IPS-15b (cell line): Measurements from ENCODE around the gene NSD2.

Experiments
- H3K27me3 ChIP-seq: one replicate; pipeline ENCODE4 v1.6.1; 2013; ENCODE audit warnings: low read length; ENCODE audit not compliant: control insufficient read depth, insufficient read depth
- H3K36me3 ChIP-seq: one replicate; pipeline ENCODE4 v1.6.1; 2013; ENCODE audit warnings: low read length; ENCODE audit not compliant: control insufficient read depth, insufficient read depth
- H3K4me1 ChIP-seq: one replicate; pipeline ENCODE4 v1.6.1; 2013; ENCODE audit warnings: mild to moderate bottlenecking, low read length; ENCODE audit not compliant: control insufficient read depth, insufficient read depth
- H3K4me3 ChIP-seq: one replicate; pipeline ENCODE4 v1.5.1; 2013; ENCODE audit warnings: low read depth, low read length
- H3K9ac ChIP-seq: one replicate; pipeline ENCODE4 v1.6.1; 2013; ENCODE audit warnings: low read depth, mild to moderate bottlenecking, low read length
- H3K9me3 ChIP-seq: one replicate; pipeline ENCODE4 v1.6.1; 2013; ENCODE audit warnings: mild to moderate bottlenecking, low read length; ENCODE audit not compliant: control insufficient read depth, insufficient read depth

The NSD2 gene

GRCh38 chr4:1969928-1970723 is 98.9 kb downstream of the NSD2 start:
- no peaks in the 10 kb centered on the region for H3K4me1 ChIP-seq
- no peak overlapping the region for H3K4me3 ChIP-seq
- no peaks in the 10 kb centered on the region for H3K27me3 ChIP-seq
- H3K36me3 ChIP-seq, result peaks cover 28% of the 10 kb centered on the region
- H3K9ac ChIP-seq, result no peak overlapping the region
- no peaks in the 10 kb centered on the region for H3K9me3 ChIP-seq

DNA sequence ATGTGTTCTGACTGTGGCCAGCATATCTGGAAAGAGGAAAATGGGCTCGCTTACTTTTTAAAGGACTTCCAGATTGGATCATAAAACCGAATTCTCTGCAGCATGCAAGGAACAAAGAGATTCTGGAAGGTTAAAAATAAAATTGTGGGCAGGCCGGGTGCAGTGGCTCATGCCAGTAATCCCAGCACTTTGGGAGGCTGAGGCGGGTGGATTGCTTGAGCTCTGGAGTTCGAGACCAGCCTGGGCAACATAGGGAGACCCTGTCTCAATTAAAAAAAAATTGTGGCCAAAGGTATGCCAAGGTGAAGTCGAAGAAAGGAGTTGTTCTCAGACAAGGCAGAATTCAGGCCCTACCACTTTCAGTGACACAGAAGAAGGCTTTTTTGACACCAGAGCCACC is 99.7 kb downstream of the NSD2 start:
- Histone ChIP-seq H3K4me1 (no peaks in the 10 kb centered on the region), H3K4me3 (no peak overlapping the region), H3K36me3 (peaks cover 36% of the 10 kb centered on the region), H3K9ac (no peak overlapping the region), H3K9me3 (no peaks in the 10 kb centered on the region), H3K27me3 (no peaks in the 10 kb centered on the region)

GRCh38 chr4:1971456-1972200 is 100.4 kb downstream of the NSD2 start:
- Histone ChIP-seq H3K9me3 (no peaks in the 10 kb centered on the region), H3K27me3 (no peaks in the 10 kb centered on the region), H3K4me3 (no peak overlapping the region), H3K9ac (no peak overlapping the region), H3K36me3 (peaks cover 41% of the 10 kb centered on the region), H3K4me1 (no peaks in the 10 kb centered on the region)

- Histone ChIP-seq H3K9me3 (no peaks in the 10 kb centered on the region), H3K9ac (no peak overlapping the region), H3K4me3 (no peak overlapping the region), H3K4me1 (no peaks in the 10 kb centered on the region), H3K36me3 (peaks cover 47% of the 10 kb centered on the region), H3K27me3 (no peaks in the 10 kb centered on the region)
These were observed 101.2 kb downstream of the NSD2 start for GRCh38 chr4:1972414-1972813.

DNA sequence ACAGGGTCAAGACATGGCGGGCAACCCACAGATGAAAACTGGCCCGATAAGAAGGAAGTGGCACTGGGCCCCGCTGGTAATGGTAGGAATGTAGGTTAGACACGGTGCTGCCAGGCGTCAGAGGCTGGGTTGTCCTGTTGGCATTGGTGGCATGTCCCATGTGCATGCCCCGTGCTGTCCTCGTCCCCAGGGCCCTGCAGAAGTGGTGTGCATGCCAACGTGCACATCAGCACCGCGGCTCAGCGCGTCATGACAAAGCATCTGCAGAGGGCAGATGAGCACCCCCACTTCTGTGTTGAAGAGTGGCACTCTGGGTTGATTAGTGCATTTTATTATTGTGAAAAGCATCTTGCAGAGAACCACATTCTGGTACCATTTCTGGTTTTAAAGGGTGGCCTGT is 102.0 kb downstream of the NSD2 start:
- Histone ChIP-seq H3K4me1 (no peaks in the 10 kb centered on the region), H3K4me3 (no peak overlapping the region), H3K36me3 (peaks cover 49% of the 10 kb centered on the region), H3K27me3 (no peaks in the 10 kb centered on the region), H3K9ac (no peak overlapping the region), H3K9me3 (no peaks in the 10 kb centered on the region)

- no peak overlapping the region for H3K4me3 ChIP-seq
- no peaks in the 10 kb centered on the region for H3K9me3 ChIP-seq
- H3K36me3 ChIP-seq, result peaks cover 54% of the 10 kb centered on the region
- no peak overlapping the region for H3K9ac ChIP-seq
- no peaks in the 10 kb centered on the region for H3K4me1 ChIP-seq
- no peaks in the 10 kb centered on the region for H3K27me3 ChIP-seq
These were observed 102.5 kb downstream of the NSD2 start for GRCh38 chr4:1973661-1974060.

- Histone ChIP-seq H3K4me3 (no peak overlapping the region), H3K27me3 (no peaks in the 10 kb centered on the region), H3K36me3 (peaks cover 51% of the 10 kb centered on the region), H3K9ac (no peak overlapping the region), H3K9me3 (no peaks in the 10 kb centered on the region), H3K4me1 (no peaks in the 10 kb centered on the region)
These were observed 103.6 kb downstream of the NSD2 start for GRCh38 chr4:1974840-1975239.

GRCh38 chr4:1975391-1975801 is 104.2 kb downstream of the NSD2 start:
- Histone ChIP-seq H3K4me3 (no peak overlapping the region), H3K27me3 (no peaks in the 10 kb centered on the region), H3K36me3 (peaks cover 52% of the 10 kb centered on the region), H3K9me3 (no peaks in the 10 kb centered on the region), H3K4me1 (no peaks in the 10 kb centered on the region), H3K9ac (no peak overlapping the region)

DNA sequence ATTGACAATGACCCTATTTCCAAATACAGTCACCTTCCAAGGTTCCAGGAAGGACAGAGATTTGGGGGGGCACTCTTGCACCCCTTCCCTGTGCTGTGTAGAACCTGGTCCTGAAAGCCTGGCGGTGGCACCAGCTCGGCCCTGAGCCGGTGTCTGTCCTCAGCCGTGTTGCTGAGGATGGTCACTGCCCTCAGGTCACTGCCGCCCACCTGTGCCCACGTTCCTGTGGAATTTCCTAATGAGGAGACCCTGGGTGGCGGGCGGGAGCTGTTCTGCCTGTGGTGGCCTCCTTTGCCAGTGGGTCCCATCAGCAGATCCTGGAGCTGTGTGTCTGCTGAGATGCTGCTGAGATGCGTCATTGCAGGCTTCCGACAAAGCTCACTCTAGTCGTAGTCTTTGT is 104.7 kb downstream of the NSD2 start:
- Histone ChIP-seq H3K9me3 (no peaks in the 10 kb centered on the region), H3K36me3 (peaks cover 57% of the 10 kb centered on the region), H3K9ac (no peak overlapping the region), H3K4me3 (no peak overlapping the region), H3K4me1 (no peaks in the 10 kb centered on the region), H3K27me3 (no peaks in the 10 kb centered on the region)

- Histone ChIP-seq H3K9me3 (no peaks in the 10 kb centered on the region), H3K4me1 (no peaks in the 10 kb centered on the region), H3K36me3 (peaks cover 62% of the 10 kb centered on the region), H3K27me3 (no peaks in the 10 kb centered on the region), H3K9ac (no peak overlapping the region), H3K4me3 (no peak overlapping the region)
These were observed 105.5 kb downstream of the NSD2 start for GRCh38 chr4:1976416-1977352.

DNA sequence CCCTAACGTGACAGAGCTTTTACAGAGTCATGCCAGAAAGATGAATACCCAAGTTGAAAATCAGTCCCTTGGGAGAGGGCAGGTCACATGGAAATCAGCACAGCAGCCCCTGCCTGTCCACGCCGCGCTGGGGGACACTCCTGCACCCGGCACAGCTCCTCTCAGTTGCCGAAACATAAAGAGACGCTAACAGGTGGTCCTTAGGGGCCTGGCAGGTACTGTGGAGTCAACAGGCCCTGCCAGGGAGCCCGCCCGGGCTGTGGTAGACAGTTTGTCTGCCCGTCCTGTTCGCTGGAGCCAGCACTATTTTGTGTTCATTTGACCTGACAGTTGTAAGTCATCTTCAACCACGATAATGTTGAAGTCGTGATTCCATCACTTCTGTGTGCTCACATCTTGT is 107.0 kb downstream of the NSD2 start:
- Histone ChIP-seq H3K9ac (no peak overlapping the region), H3K36me3 (peaks cover 62% of the 10 kb centered on the region)

More for the DNA sequence above, 107.0 kb downstream of the NSD2 start:
- Histone ChIP-seq H3K9me3 (no peaks in the 10 kb centered on the region), H3K4me1 (no peaks in the 10 kb centered on the region), H3K27me3 (no peaks in the 10 kb centered on the region), H3K4me3 (no peak overlapping the region)
